Endodermal cell (in vitro differentiated cells): ENCODE data around the gene MAD2L1BP. TPM values are rescaled to one million over a fixed set of nuclear protein-coding genes. Genes with fewer than 3 reads are reported as not detected.

Experiments
- DNase-seq: peaks from one replicate; pipeline ENCODE4 v3.0.0-alpha.2; 2017
- H3K27ac ChIP-seq: 2 replicates; pipeline ENCODE4 v1.5.1; 2013; ENCODE audit warnings: mild to moderate bottlenecking, low read depth, low read length, moderate library complexity
- H3K27me3 ChIP-seq: 2 replicates; pipeline ENCODE4 v1.6.1; 2013; ENCODE audit warnings: mild to moderate bottlenecking, low read length, moderate library complexity; ENCODE audit not compliant: insufficient read depth, control insufficient read depth, poor library complexity, severe bottlenecking
- H3K36me3 ChIP-seq: 2 replicates; pipeline ENCODE4 v1.7.0; 2013; ENCODE audit warnings: mild to moderate bottlenecking, low read length, moderate library complexity; ENCODE audit not compliant: control insufficient read depth, insufficient read depth
- H3K4me1 ChIP-seq: one replicate; pipeline ENCODE4 v1.7.0; 2013; ENCODE audit warnings: low read length; ENCODE audit not compliant: control insufficient read depth, insufficient read depth
- H3K4me3 ChIP-seq: 2 replicates; pipeline ENCODE4 v1.5.1; 2013; ENCODE audit warnings: mild to moderate bottlenecking, low read length, moderate library complexity
- H3K9ac ChIP-seq: 2 replicates; pipeline ENCODE4 v1.6.1; 2013; ENCODE audit warnings: mild to moderate bottlenecking, low read length, moderate library complexity; ENCODE audit not compliant: poor library complexity, severe bottlenecking; ENCODE audit errors: extremely low read depth
- H3K9me3 ChIP-seq: 2 replicates; pipeline ENCODE4 v1.6.1; 2013; ENCODE audit warnings: mild to moderate bottlenecking, low read length, moderate library complexity; ENCODE audit not compliant: control insufficient read depth
- H3K27ac Mint-ChIP-seq: 2 replicates; pipeline ENCODE4 v1.8.0; 2020; ENCODE audit warnings: mixed read lengths
- H3K27me3 Mint-ChIP-seq: 2 replicates; pipeline ENCODE4 v1.8.0; 2021; ENCODE audit warnings: mild to moderate bottlenecking, mixed read lengths; ENCODE audit not compliant: insufficient read depth
- H3K36me3 Mint-ChIP-seq: 2 replicates; pipeline ENCODE4 v1.8.0; 2020; ENCODE audit warnings: low read depth, mixed read lengths
- H3K4me1 Mint-ChIP-seq: 2 replicates; pipeline ENCODE4 v1.8.0; 2020; ENCODE audit warnings: mixed read lengths
- H3K4me3 Mint-ChIP-seq: 2 replicates; pipeline ENCODE4 v1.8.0; 2020; ENCODE audit warnings: mild to moderate bottlenecking, moderate library complexity, mixed read lengths
- H3K9me3 Mint-ChIP-seq: 2 replicates; pipeline ENCODE4 v1.8.0; 2020; ENCODE audit warnings: mild to moderate bottlenecking, mixed read lengths
- WGBS, 2 experiments: methylation state at CpG; one replicate each; pipeline versions ENCODE4 v1.1.5 to v1.1.7; 2013; ENCODE audit warnings: missing lambda C conversion rate in 2 of 2, mixed read lengths in 1 of 2; ENCODE audit not compliant: insufficient coverage in 1 of 2, insufficient read length in 1 of 2; 5-methylcytosine and 5-hydroxymethylcytosine counted together
- total RNA-seq, 2 donors: library from RNA; stranded (reverse); fragmentation: NEBNext Ultra II Directional in 1 of 2; extraction: Animal tissue kit (Norgen Biotek cat#: 25700) in 1 of 2; gene quantifications; 2 replicates in 1 of 2; 3 replicates in 1 of 2; pipeline ENCODE4 v1.2.1, GENCODE V29; 2021
- TF ChIP-seq, protein P1 (sequence below): fragments of 200-600 bp; sonication (generic); conservative IDR thresholded peaks from 2 replicates; pipeline ENCODE4 v1.5.0; 2021; ENCODE audit warnings: antibody characterized with exemption, mild to moderate bottlenecking

The MAD2L1BP gene
- total RNA-seq, 2 donors from 2014 or later, result 32.7 to 41.5 TPM

DNA sequence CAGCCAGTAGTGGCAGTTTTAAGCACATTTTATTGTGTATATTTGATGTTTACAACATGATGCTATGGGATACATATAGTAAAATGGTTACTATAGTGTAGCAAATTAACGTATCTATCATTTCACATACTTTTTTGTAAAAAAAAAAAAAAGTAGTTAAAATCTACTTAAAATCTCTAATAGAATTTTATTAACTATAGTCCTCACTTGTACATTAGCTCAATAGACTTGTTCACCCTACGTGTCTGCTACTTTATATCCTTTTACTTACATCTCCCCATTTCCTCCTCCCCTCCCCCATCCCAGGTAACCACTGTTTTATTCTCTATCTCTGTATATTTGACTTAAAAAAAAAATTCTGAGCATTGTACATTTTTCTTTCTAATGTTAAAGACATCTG lies 29.6 kb upstream of the MAD2L1BP start:
- H3K27ac Mint-ChIP-seq, result no peak overlapping the region
- Histone ChIP-seq H3K27ac (no peak overlapping the region), H3K9me3 (no peaks in the 10 kb centered on the region), H3K4me1 (no peaks in the 10 kb centered on the region), H3K4me3 (no peak overlapping the region), H3K36me3 (peaks cover 56% of the 10 kb centered on the region), H3K27me3 (no peaks in the 10 kb centered on the region), H3K9ac (no peak overlapping the region)
- peaks cover 3% of the 10 kb centered on the region for H3K4me1 Mint-ChIP-seq
- no peak overlapping the region for H3K4me3 Mint-ChIP-seq
- TF ChIP-seq, protein P1, sequence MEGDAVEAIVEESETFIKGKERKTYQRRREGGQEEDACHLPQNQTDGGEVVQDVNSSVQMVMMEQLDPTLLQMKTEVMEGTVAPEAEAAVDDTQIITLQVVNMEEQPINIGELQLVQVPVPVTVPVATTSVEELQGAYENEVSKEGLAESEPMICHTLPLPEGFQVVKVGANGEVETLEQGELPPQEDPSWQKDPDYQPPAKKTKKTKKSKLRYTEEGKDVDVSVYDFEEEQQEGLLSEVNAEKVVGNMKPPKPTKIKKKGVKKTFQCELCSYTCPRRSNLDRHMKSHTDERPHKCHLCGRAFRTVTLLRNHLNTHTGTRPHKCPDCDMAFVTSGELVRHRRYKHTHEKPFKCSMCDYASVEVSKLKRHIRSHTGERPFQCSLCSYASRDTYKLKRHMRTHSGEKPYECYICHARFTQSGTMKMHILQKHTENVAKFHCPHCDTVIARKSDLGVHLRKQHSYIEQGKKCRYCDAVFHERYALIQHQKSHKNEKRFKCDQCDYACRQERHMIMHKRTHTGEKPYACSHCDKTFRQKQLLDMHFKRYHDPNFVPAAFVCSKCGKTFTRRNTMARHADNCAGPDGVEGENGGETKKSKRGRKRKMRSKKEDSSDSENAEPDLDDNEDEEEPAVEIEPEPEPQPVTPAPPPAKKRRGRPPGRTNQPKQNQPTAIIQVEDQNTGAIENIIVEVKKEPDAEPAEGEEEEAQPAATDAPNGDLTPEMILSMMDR, result no peak
- WGBS, 2 experiments, result 95 to 100% methylated on average over 1 of the region's 2 CpGs
- no peaks in the 10 kb centered on the region for H3K9me3 Mint-ChIP-seq
- no peak for DNase-seq
- H3K27me3 Mint-ChIP-seq, result no peaks in the 10 kb centered on the region
- peaks cover 24% of the 10 kb centered on the region for H3K36me3 Mint-ChIP-seq

DNA sequence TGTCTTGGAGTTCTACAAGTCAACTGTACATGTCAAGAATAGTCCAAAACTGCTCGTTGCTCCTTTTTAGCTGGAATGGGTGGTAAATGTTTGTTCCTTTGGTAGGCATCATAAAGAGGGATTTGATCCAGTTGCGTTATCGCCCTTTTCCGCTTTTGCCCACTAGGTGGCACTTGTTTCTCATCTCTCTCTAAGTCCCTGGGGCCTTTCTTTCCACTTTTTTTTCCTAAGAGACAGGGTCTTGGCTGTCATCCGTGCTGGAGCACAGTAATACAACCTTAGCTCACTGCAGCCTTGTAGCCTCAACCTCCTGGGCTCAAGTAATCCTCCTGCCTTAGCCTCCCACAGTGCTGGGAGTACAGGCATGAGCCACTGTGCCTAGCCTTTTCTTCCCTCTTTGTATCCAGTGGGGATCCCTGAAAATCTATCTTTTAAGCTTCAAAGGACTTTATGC lies 27.3 kb upstream of the MAD2L1BP start:
- no peak overlapping the region for H3K27ac Mint-ChIP-seq
- no peaks in the 10 kb centered on the region for H3K27me3 Mint-ChIP-seq
- H3K4me1 ChIP-seq, result no peaks in the 10 kb centered on the region
- H3K9me3 Mint-ChIP-seq, result no peaks in the 10 kb centered on the region
- DNase-seq, result peak; percentile 88
- H3K4me1 Mint-ChIP-seq, result peaks cover 3% of the 10 kb centered on the region
- no peak overlapping the region for H3K27ac ChIP-seq
- no peak overlapping the region for H3K4me3 ChIP-seq
- H3K27me3 ChIP-seq, result no peaks in the 10 kb centered on the region
- H3K9me3 ChIP-seq, result no peaks in the 10 kb centered on the region
- TF ChIP-seq, protein P1, result peak; percentile 92
- no peak overlapping the region for H3K4me3 Mint-ChIP-seq
- H3K36me3 Mint-ChIP-seq, result peaks cover 17% of the 10 kb centered on the region
- peaks cover 66% of the 10 kb centered on the region for H3K36me3 ChIP-seq
- WGBS, 2 experiments, result 0 to 7% methylated on average over 5 of the region's 5 CpGs
- H3K9ac ChIP-seq, result no peak overlapping the region

DNA sequence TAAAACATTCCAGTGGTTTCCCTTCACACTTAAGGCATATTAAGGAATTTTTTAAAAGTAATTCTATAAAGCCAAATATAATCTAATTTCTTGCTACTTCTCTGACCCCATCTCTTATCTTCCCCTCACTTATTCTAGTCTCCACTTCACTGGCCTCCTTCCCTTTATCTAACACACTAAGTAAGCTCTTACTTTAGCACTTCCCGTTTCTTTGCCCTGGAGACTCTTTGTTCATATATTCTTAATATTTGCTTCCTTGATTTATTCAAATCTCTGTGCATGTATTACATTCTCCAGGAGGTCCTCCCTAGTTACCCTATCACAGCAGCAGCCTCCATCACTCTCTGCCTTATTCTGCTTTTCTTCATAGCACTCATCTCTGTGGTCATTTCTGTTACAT lies 26.8 kb upstream of the MAD2L1BP start:
- no peaks in the 10 kb centered on the region for H3K27me3 Mint-ChIP-seq
- H3K27ac ChIP-seq, result no peak overlapping the region
- H3K9me3 ChIP-seq, result no peaks in the 10 kb centered on the region
- H3K27ac Mint-ChIP-seq, result no peak overlapping the region
- no peaks in the 10 kb centered on the region for H3K27me3 ChIP-seq
- TF ChIP-seq, protein P1, result no peak
- peaks cover 18% of the 10 kb centered on the region for H3K36me3 Mint-ChIP-seq
- no peak overlapping the region for H3K9ac ChIP-seq
- no peak overlapping the region for H3K4me3 ChIP-seq
- H3K4me1 Mint-ChIP-seq, result peaks cover 3% of the 10 kb centered on the region
- H3K36me3 ChIP-seq, result peaks cover 67% of the 10 kb centered on the region
- 95 to 100% methylated on average over 1 of the region's 1 CpG for WGBS, 2 experiments
- H3K9me3 Mint-ChIP-seq, result no peaks in the 10 kb centered on the region
- no peak for DNase-seq
- H3K4me1 ChIP-seq, result no peaks in the 10 kb centered on the region
- no peak overlapping the region for H3K4me3 Mint-ChIP-seq
